CD14-positive monocyte (primary cell): ENCODE measurements around the gene TARS1. TPM values are rescaled to one million over a fixed set of nuclear protein-coding genes. Genes with fewer than 3 reads are reported as not detected.

Experiments
- DNase-seq, 3 donors: peaks; one replicate each; pipeline ENCODE4 v3.0.0-alpha.2; 2011 to 2022
- H2AFZ ChIP-seq: 2 replicates; pipeline ENCODE4 v1.6.0; 2012; ENCODE audit warnings: mild to moderate bottlenecking, low read depth, low read length, inconsistent platforms; ENCODE audit not compliant: insufficient read depth, poor library complexity, severe bottlenecking
- H3K27ac ChIP-seq, 2 donors: 1 replicate in 1 of 2; 2 replicates in 1 of 2; pipeline ENCODE4 v1.5.1; 2012 to 2013; ENCODE audit warnings: low read length in 2 of 2, control low read depth in 1 of 2, inconsistent platforms in 1 of 2, low read depth in 1 of 2, mild to moderate bottlenecking in 1 of 2
- H3K27me3 ChIP-seq, 2 donors: one replicate each; pipeline versions ENCODE4 v1.6.0 to v1.6.1; 2011 to 2013; ENCODE audit warnings: low read length in 2 of 2; ENCODE audit not compliant: control insufficient read depth in 2 of 2, insufficient read depth in 2 of 2
- H3K36me3 ChIP-seq, 2 donors: replicated peaks in 1 of 2; 1 replicate in 1 of 2; 2 replicates in 1 of 2; pipeline versions ENCODE4 v1.5.1 to v1.6.1; 2012 to 2013; ENCODE audit warnings: low read length in 2 of 2, control low read depth in 1 of 2, inconsistent platforms in 1 of 2, mild to moderate bottlenecking in 1 of 2; ENCODE audit not compliant: insufficient read depth in 2 of 2, control insufficient read depth in 1 of 2
- H3K4me1 ChIP-seq, 2 donors: 1 replicate in 1 of 2; 2 replicates in 1 of 2; pipeline versions ENCODE4 v1.5.1 to v1.6.1; 2012 to 2013; ENCODE audit warnings: low read length in 2 of 2, control low read depth in 1 of 2, inconsistent platforms in 1 of 2, mild to moderate bottlenecking in 1 of 2, moderate library complexity in 1 of 2; ENCODE audit not compliant: insufficient read depth in 2 of 2, control insufficient read depth in 1 of 2
- H3K4me2 ChIP-seq: replicated peaks from 2 replicates; pipeline ENCODE3; 2012; ENCODE audit warnings: low read length, moderate library complexity, mild to moderate bottlenecking; ENCODE audit not compliant: poor library complexity, severe bottlenecking; ENCODE audit errors: extremely low read depth
- H3K4me3 ChIP-seq, 3 experiments: fragments of 200-600 bp in 1 of 3; sonication (generic) in 1 of 3; replicated peaks in 1 of 3; 1 replicate in 2 of 3; 2 replicates in 1 of 3; pipeline ENCODE4 v1.5.1; 2011 to 2013; ENCODE audit warnings: low read length in 3 of 3, mild to moderate bottlenecking in 3 of 3, control low read depth in 2 of 3, low read depth in 2 of 3, inconsistent platforms in 1 of 3, moderate library complexity in 1 of 3
- H3K79me2 ChIP-seq: 2 replicates; pipeline ENCODE4 v1.6.0; 2012; ENCODE audit warnings: mild to moderate bottlenecking, control low read depth, inconsistent platforms, low read length, moderate library complexity; ENCODE audit not compliant: insufficient read depth
- H3K9ac ChIP-seq: 2 replicates; pipeline ENCODE4 v1.6.0; 2017; ENCODE audit warnings: low read length, mild to moderate bottlenecking; ENCODE audit not compliant: insufficient read depth, poor library complexity, severe bottlenecking
- H3K9me3 ChIP-seq, 2 donors: replicated peaks in 1 of 2; 1 replicate in 1 of 2; 2 replicates in 1 of 2; pipeline versions ENCODE4 v1.5.1 to v1.6.1; 2012 to 2013; ENCODE audit warnings: low read length in 2 of 2, control low read depth in 1 of 2; ENCODE audit not compliant: control insufficient read depth in 1 of 2, insufficient read depth in 1 of 2
- H4K20me1 ChIP-seq: 2 replicates; pipeline ENCODE4 v1.6.0; 2012; ENCODE audit warnings: mild to moderate bottlenecking, low read length, control low read depth, moderate library complexity; ENCODE audit not compliant: insufficient read depth
- H3K27ac Mint-ChIP-seq, 7 donors: one replicate each; pipeline ENCODE4 v1.8.0; 2020; ENCODE audit warnings: mild to moderate bottlenecking in 7 of 7, mixed read lengths in 7 of 7, moderate library complexity in 6 of 7, inconsistent platforms in 2 of 7
- H3K27me3 Mint-ChIP-seq, 3 donors: one replicate each; pipeline ENCODE4 v1.8.0; 2021 to 2022; ENCODE audit warnings: low read depth in 3 of 3, mild to moderate bottlenecking in 3 of 3, mixed read lengths in 3 of 3, moderate library complexity in 3 of 3, inconsistent platforms in 1 of 3
- H3K36me3 Mint-ChIP-seq, 2 donors: one replicate each; pipeline ENCODE4 v1.8.0; 2020; ENCODE audit warnings: mixed read lengths in 2 of 2, inconsistent platforms in 1 of 2, mild to moderate bottlenecking in 1 of 2
- H3K4me1 Mint-ChIP-seq: one replicate; pipeline ENCODE4 v1.8.0; 2020; ENCODE audit warnings: mild to moderate bottlenecking, mixed read lengths
- H3K4me3 Mint-ChIP-seq, 2 donors: one replicate each; pipeline ENCODE4 v1.8.0; 2020; ENCODE audit warnings: mild to moderate bottlenecking in 2 of 2, mixed read lengths in 2 of 2, moderate library complexity in 1 of 2
- H3K9me3 Mint-ChIP-seq, 7 donors: one replicate each; pipeline ENCODE4 v1.8.0; 2020 to 2022; ENCODE audit warnings: mixed read lengths in 7 of 7, mild to moderate bottlenecking in 6 of 7, moderate library complexity in 6 of 7, inconsistent platforms in 2 of 7
- CTCF ChIP-seq: fragments of 200-600 bp; IDR thresholded peaks from one replicate; pipeline ENCODE4 v1.8.0; 2022; ENCODE audit warnings: antibody characterized with exemption, mild to moderate bottlenecking
- WGBS: methylation state at CpG from one replicate; pipeline ENCODE4 v1.1.5; 2013; ENCODE audit warnings: missing lambda C conversion rate; ENCODE audit not compliant: insufficient coverage; 5-methylcytosine and 5-hydroxymethylcytosine counted together
- intact Hi-C, 2 donors: fragments of 100-400 bp; cut with micrococcal nuclease; formaldehyde crosslinking; loops; one replicate each; pipeline versions ENCODE4 v1.15.0 to v1.15.1; 2023
- polyA plus RNA-seq, 3 donors: library from polyadenylated mRNA; depleted of rRNA in 1 of 3; unstranded in 2 of 3; stranded (reverse) in 1 of 3; fragments of 300-500 nt in 2 of 3; fragments of >200 nt in 1 of 3; fragmentation: Illumina TruSeq in 2 of 3; gene quantifications; 1 replicate in 2 of 3; 2 replicates in 1 of 3; pipeline ENCODE4 v1.2.3, GENCODE V29; 2012 to 2021

Gene TARS1
- polyA plus RNA-seq, 3 donors: 10.6 to 47.8 (median 39.8) TPM

- no peak overlapping the region for H3K4me3 Mint-ChIP-seq
- H3K27me3 Mint-ChIP-seq: peaks cover 2 to 3% (median 3%) of the 10 kb centered on the region in 3 donors
- Histone ChIP-seq H3K79me2 (no peaks in the 10 kb centered on the region), H3K4me2 (no peak overlapping the region), H3K36me3 (no peaks in the 10 kb centered on the region), H2AFZ (no peak overlapping the region), H3K27ac (no peak overlapping the region), H3K9me3 (peaks cover 0 to 6% of the 10 kb centered on the region in 2 donors), H4K20me1 (no peaks in the 10 kb centered on the region), H3K9ac (no peak overlapping the region), H3K4me1 (peaks cover 7 to 9% of the 10 kb centered on the region in 2 donors), H3K4me3 (no peak overlapping the region), H3K27me3 (no peaks in the 10 kb centered on the region)
- intact Hi-C loops: no loop called here
- H3K27ac Mint-ChIP-seq: no peak overlapping the region
- WGBS: no CpG with 5 or more reads among the region's 1 CpG
- no peaks in the 10 kb centered on the region for H3K36me3 Mint-ChIP-seq
- TF ChIP-seq CTCF: no peak
- peaks cover 0 to 10% (median 7%) of the 10 kb centered on the region in 7 donors for H3K9me3 Mint-ChIP-seq
- no peak for DNase-seq
- peaks cover 11% of the 10 kb centered on the region for H3K4me1 Mint-ChIP-seq
These were observed 49.4 kb downstream of the TARS1 start for GRCh38 chr5:33490071-33490665.

GRCh38 chr5:33491941-33492340 lies 51.2 kb downstream of the TARS1 start:
- no peak overlapping the region for H3K4me3 ChIP-seq
- no peak overlapping the region for H3K4me3 Mint-ChIP-seq
- intact Hi-C loops: no loop called here
- H3K4me1 ChIP-seq: peaks cover 7 to 9% of the 10 kb centered on the region in 2 donors
- no peak for DNase-seq
- H3K4me2 ChIP-seq: no peak overlapping the region
- peaks cover 2 to 5% (median 3%) of the 10 kb centered on the region in 3 donors for H3K27me3 Mint-ChIP-seq
- no peak overlapping the region for H2AFZ ChIP-seq
- no peaks in the 10 kb centered on the region for H3K36me3 ChIP-seq
- no peak overlapping the region for H3K27ac Mint-ChIP-seq
- H3K79me2 ChIP-seq: no peaks in the 10 kb centered on the region
- H4K20me1 ChIP-seq: no peaks in the 10 kb centered on the region
- H3K4me1 Mint-ChIP-seq: peaks cover 11% of the 10 kb centered on the region
- H3K9me3 Mint-ChIP-seq: peaks cover 0 to 13% (median 7%) of the 10 kb centered on the region in 7 donors
- H3K36me3 Mint-ChIP-seq: no peaks in the 10 kb centered on the region
- no peak overlapping the region for H3K9ac ChIP-seq
- H3K27me3 ChIP-seq: no peaks in the 10 kb centered on the region
- TF ChIP-seq CTCF: no peak
- peaks cover 0 to 6% of the 10 kb centered on the region in 2 donors for H3K9me3 ChIP-seq
- no peak overlapping the region for H3K27ac ChIP-seq
